ENCODE results near the gene CDT1. TPM values are rescaled to one million over a fixed set of nuclear protein-coding genes. Genes with fewer than 3 reads are reported as not detected.
A peak's percentile ranks its signal among the peaks of the same experiment; 100 is the strongest.

The CDT1 gene
- total and polyA plus RNA-seq, 10 donors = 1.00 to 17.2 (median 3.6) TPM

DNA sequence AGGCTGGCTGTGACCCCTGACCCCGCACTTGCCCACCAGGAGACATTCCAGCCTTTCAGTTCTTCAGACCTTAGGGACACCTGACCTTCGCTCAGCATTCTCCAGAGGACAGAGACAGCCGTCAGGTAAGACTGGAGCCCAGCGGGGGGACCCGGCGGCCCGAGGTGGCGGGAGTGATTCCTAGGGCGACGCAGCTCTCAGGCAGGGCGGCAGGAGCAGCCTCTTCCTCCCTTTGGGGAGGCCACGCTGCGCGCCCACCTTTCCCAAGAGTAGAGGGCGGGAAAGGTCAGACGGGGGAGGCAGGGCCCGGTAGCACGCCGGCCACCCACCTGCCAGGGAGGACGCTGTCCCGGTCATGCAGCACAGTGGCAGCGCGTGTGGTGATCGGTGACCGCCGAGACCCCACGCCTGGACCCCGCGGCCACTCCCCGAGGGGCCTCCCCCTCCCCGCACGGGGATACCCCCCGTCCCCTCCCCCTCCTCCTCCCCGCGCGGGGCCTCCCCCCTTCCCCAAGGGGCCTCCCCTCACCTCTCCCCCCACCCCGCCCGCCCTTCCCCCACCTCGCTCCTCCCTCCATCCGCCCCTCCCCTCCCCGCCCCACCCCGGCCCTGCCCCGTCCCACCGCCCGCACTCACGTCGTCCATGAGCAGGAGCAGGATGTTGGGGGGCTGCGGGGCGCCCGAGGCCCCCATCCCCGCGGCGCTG is 52.7 kb downstream of the CDT1 start:
- Histone ChIP-seq H3K36me3 (peaks cover 0 to 49% (median 23%) of the 10 kb centered on the region in 6 donors), H3K27ac (peak overlapping the region; percentile 69 to 94 (median 88)), H3K4me1 (peaks cover 32 to 80% (median 67%) of the 10 kb centered on the region in 6 donors), H3K4me3 (peak overlapping the region; percentile 90 to 100 (median 97)), H3K9me3 (no peaks in the 10 kb centered on the region), H3K27me3 (replicated peaks in 1 of 7) (no peaks in the 10 kb centered on the region)
- WGBS, 5 donors = 19 to 34% (median 24%) methylated on average over 13 to 45 of the region's 53 CpGs
- intact Hi-C loops (cut with DNase I; ENCODE audit: low total_unique reads) = loop anchor here (5.0 kb wide), 1 partner anchor 44 kb away; the partner anchor contains the start of gene APRT
- no peak for TF ChIP-seq POLR2A (IDR thresholded peaks at IDR 0.05)
- TF ChIP-seq POLR2AphosphoS5 (IDR thresholded peaks at IDR 0.05) = no peak
- TF ChIP-seq CTCF (IDR thresholded peaks at IDR 0.05 in 8 of 11, conservative IDR thresholded peaks at IDR 0.05 in 3 of 11) = no peak
- peak; percentile 90 for DNase-seq

- 0 to 1% (median 1%) methylated on average over 13 to 87 of the region's 87 CpGs for WGBS, 5 donors
- Histone ChIP-seq H3K27ac (peak within 1 kb of the TSS; percentile 69 to 94 (median 88)), H3K36me3 (peaks cover 0 to 49% (median 31%) of the 10 kb centered on the region in 6 donors), H3K9me3 (no peaks in the 10 kb centered on the region), H3K27me3 (replicated peaks in 1 of 7) (no peaks in the 10 kb centered on the region), H3K4me1 (peaks cover 32 to 80% (median 67%) of the 10 kb centered on the region in 6 donors), H3K4me3 (peak within 1 kb of the TSS; percentile 90 to 100 (median 97))
- peak; percentile 98 for TF ChIP-seq POLR2AphosphoS5 (IDR thresholded peaks at IDR 0.05)
- peak in 1 of 11 experiments; percentile 21 for TF ChIP-seq CTCF (IDR thresholded peaks at IDR 0.05 in 8 of 11, conservative IDR thresholded peaks at IDR 0.05 in 3 of 11)
- TF ChIP-seq POLR2A (IDR thresholded peaks at IDR 0.05) = peak in 1 of 3 donors; percentile 68
- peak; percentile 99 for DNase-seq
- intact Hi-C loops (cut with DNase I; ENCODE audit: low total_unique reads) = loop anchor here (5.0 kb wide), 1 partner anchor 45 kb away; the partner anchor contains the start of gene APRT
Measured at GRCh38 chr16:88856828-88857727, 53.5 kb downstream of the CDT1 start, which contains the start of the genes GALNS and TRAPPC2L. Gene GALNS, minus strand, starts transcription at chr16:88856947. Its CDS starts 70 bp downstream, at chr16:88856877. Gene TRAPPC2L, plus strand, starts transcription at chr16:88857127. Its CDS starts 24 bp downstream, at chr16:88857151.

- Histone ChIP-seq H3K4me3 (peak overlapping the region; percentile 90 to 100 (median 97)), H3K27ac (peak overlapping the region in 7 of 8 donors; percentile 72 to 94 (median 88)), H3K4me1 (peaks cover 32 to 74% (median 66%) of the 10 kb centered on the region in 6 donors), H3K9me3 (no peaks in the 10 kb centered on the region), H3K27me3 (replicated peaks in 1 of 7) (no peaks in the 10 kb centered on the region), H3K36me3 (peaks cover 0 to 53% (median 38%) of the 10 kb centered on the region in 6 donors)
- DNase-seq = peak; percentile 93
- 11 to 16% (median 14%) methylated on average over 12 of the region's 12 CpGs for WGBS, 5 donors
- intact Hi-C loops (cut with DNase I; ENCODE audit: low total_unique reads) = loop anchor here (5.0 kb wide), 1 partner anchor 46 kb away; the partner anchor contains the start of gene APRT
- TF ChIP-seq POLR2AphosphoS5 (IDR thresholded peaks at IDR 0.05) (peak in 1 of 3 donors; percentile 18), CTCF (IDR thresholded peaks at IDR 0.05 in 8 of 11, conservative IDR thresholded peaks at IDR 0.05 in 3 of 11) (peak; percentile 58 to 84 (median 69)), POLR2A (IDR thresholded peaks at IDR 0.05) (no peak)
Measured at GRCh38 chr16:88857728-88858339, 54.2 kb downstream of the CDT1 start.

Other genes with a start within 250 kb of the CDT1 start
- 10 to 100 TPM; 24.1 to 65.2 (median 53.6) TPM for gene ZC3H18, start 233.4 kb upstream of the CDT1 start, total RNA-seq
- 10 to 100 TPM; 18.0 to 29.3 (median 18.3) TPM for gene ZC3H18, start 233.4 kb upstream of the CDT1 start, polyA plus RNA-seq
- gene IL17C, start 165.2 kb upstream of the CDT1 start, total RNA-seq = 1 to 10 TPM in 1 of 7 donors, under 1 TPM in 1, not detected in 5; 0.82 to 1.2 TPM
- gene IL17C, start 165.2 kb upstream of the CDT1 start, polyA plus RNA-seq = under 1 TPM; 0.39 to 0.64 (median 0.47) TPM
- 100 to 1,000 TPM; 557 to 820 (median 628) TPM for gene CYBA, start 152.7 kb upstream of the CDT1 start, total RNA-seq
- 100 to 1,000 TPM; 649 to 925 (median 917) TPM for gene CYBA, start 152.7 kb upstream of the CDT1 start, polyA plus RNA-seq
- 10 to 100 TPM; 24.1 to 49.3 (median 35.1) TPM for gene MVD, start 140.7 kb upstream of the CDT1 start, total RNA-seq
- gene MVD, start 140.7 kb upstream of the CDT1 start, polyA plus RNA-seq = 10 to 100 TPM; 35.1 to 74.9 (median 57.3) TPM
- gene SNAI3, start 117.3 kb upstream of the CDT1 start, total RNA-seq = 1 to 10 TPM; 4.8 to 7.6 (median 6.0) TPM
- gene SNAI3, start 117.3 kb upstream of the CDT1 start, polyA plus RNA-seq = 1 to 10 TPM; 5.6 to 7.8 (median 7.1) TPM
- 100 to 1,000 TPM in 3 of 7 donors, 10 to 100 TPM in 4; 63.7 to 135 (median 99.1) TPM for gene RNF166, start 97.4 kb upstream of the CDT1 start, total RNA-seq
- 100 to 1,000 TPM in 1 of 3 donors, 10 to 100 TPM in 2; 55.7 to 132 (median 75.1) TPM for gene RNF166, start 97.4 kb upstream of the CDT1 start, polyA plus RNA-seq
- 10 to 100 TPM in 4 of 7 donors, 1 to 10 TPM in 3; 7.2 to 28.2 (median 11.7) TPM for gene CTU2, start 97.3 kb upstream of the CDT1 start, total RNA-seq
- 10 to 100 TPM; 16.6 to 24.5 (median 16.8) TPM for gene CTU2, start 97.3 kb upstream of the CDT1 start, polyA plus RNA-seq
- 100 to 1,000 TPM; 154 to 249 (median 199) TPM for gene PIEZO1, start 18.6 kb upstream of the CDT1 start, total RNA-seq
- gene PIEZO1, start 18.6 kb upstream of the CDT1 start, polyA plus RNA-seq = 100 to 1,000 TPM; 145 to 385 (median 371) TPM
- gene APRT, start 8.1 kb downstream of the CDT1 start, total RNA-seq = 100 to 1,000 TPM in 3 of 7 donors, 10 to 100 TPM in 4; 84.1 to 112 (median 96.8) TPM
- 100 to 1,000 TPM; 187 to 259 (median 225) TPM for gene APRT, start 8.1 kb downstream of the CDT1 start, polyA plus RNA-seq
- gene GALNS, start 53.2 kb downstream of the CDT1 start, total RNA-seq = 10 to 100 TPM; 37.6 to 71.6 (median 53.4) TPM
- 10 to 100 TPM in 2 of 3 donors, 1 to 10 TPM in 1; 9.7 to 19.5 (median 11.1) TPM for gene GALNS, start 53.2 kb downstream of the CDT1 start, polyA plus RNA-seq
- 10 to 100 TPM; 28.9 to 44.1 (median 38.6) TPM for gene TRAPPC2L, start 53.3 kb downstream of the CDT1 start, total RNA-seq
- 10 to 100 TPM; 55.0 to 87.5 (median 74.2) TPM for gene TRAPPC2L, start 53.3 kb downstream of the CDT1 start, polyA plus RNA-seq
- gene PABPN1L, start 62.9 kb downstream of the CDT1 start, total RNA-seq = 1 to 10 TPM in 1 of 7 donors, under 1 TPM in 2, not detected in 4; 0.72 to 1.3 (median 0.85) TPM
- under 1 TPM; 0.26 to 0.67 (median 0.29) TPM for gene PABPN1L, start 62.9 kb downstream of the CDT1 start, polyA plus RNA-seq
- gene CBFA2T3, start 173.4 kb downstream of the CDT1 start, total RNA-seq = 10 to 100 TPM; 10.5 to 59.8 (median 56.3) TPM
- 10 to 100 TPM in 2 of 3 donors, 1 to 10 TPM in 1; 8.4 to 25.1 (median 14.3) TPM for gene CBFA2T3, start 173.4 kb downstream of the CDT1 start, polyA plus RNA-seq

Data from spleen (tissue), 11 donors.